Choroid plexus epithelial cell (primary cell): ENCODE measurements around the gene TRA2B.
"Not testable (repeated sequence)": the region's sequence is repeated elsewhere in the genome, so short reads cannot be mapped to it uniquely, and the experiment has no call there.

Source experiments
- DNase-seq: peaks from one replicate; pipeline ENCODE4 v3.0.0-alpha.2; 2010; ENCODE audit warnings: low read depth
- H3K4me3 ChIP-seq: 2 replicates; pipeline ENCODE4 v1.5.1; 2011; ENCODE audit warnings: low read depth, mild to moderate bottlenecking, control low read depth, low read length, moderate library complexity
- CTCF ChIP-seq: conservative IDR thresholded peaks from 2 replicates; pipeline ENCODE4 v1.5.1; 2011; ENCODE audit warnings: low read depth, mild to moderate bottlenecking, control low read depth, inconsistent platforms, low read length, moderate library complexity

TRA2B gene

GRCh38 chr3:185916042-185916833 lies 21.6 kb downstream of the TRA2B start:
- no peak for DNase-seq
- TF ChIP-seq CTCF, result no peak
- H3K4me3 ChIP-seq, result no peak overlapping the region

DNA sequence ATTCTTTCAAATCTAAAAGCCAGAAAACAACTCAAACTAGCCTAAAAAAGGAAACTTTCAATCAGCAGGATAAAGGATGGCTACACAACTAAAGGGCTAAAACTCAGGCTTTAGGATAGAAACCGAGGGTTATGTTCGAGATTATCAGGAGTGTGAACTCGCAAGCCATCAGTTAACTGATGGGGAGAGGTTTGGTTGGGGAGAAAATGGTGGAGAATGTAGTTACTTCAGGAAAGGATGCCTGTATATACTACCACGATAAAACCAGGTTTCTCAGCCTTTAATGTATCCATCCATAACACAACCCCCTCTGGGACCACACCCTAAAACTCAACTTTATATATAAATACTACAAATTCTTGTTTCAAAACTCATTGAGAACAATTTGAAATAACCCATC lies 22.2 kb downstream of the TRA2B start:
- no peak overlapping the region for H3K4me3 ChIP-seq
- no peak for TF ChIP-seq CTCF
- DNase-seq, result no peak

DNA sequence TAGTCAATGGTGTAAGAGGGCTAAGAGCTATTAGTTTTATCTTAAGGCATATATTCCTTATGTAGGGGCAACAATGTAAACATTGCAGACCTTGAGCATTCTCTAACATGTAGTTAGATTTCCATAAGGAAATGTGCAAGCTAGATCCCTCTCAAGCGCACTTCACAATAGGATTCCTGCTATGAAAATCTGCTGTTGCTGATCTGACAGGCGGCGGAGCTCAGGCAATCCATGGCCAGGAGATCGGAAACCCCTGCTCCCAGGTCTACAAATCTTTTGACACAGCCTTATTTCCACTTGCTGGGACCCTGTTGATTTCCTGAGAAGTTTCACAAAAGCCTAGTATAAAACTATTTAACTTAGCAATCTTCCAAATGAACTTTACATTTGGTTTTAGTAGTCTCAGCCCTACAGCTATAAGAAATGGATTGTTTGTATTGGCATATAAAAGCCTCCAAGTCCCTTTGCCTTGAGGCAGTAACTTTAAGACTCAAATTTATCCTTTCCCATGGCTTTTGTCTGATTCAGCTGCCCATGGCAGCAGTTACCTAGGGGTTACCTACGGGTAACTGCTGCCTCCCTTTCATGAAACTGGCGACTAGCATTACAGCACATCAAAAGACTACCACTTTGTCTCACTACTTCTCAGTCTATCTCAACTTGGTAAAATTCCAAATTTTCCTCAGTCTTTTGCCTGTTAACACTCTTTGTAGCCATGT lies 22.7 kb downstream of the TRA2B start:
- H3K4me3 ChIP-seq, result no peak overlapping the region
- TF ChIP-seq CTCF, result no peak
- no peak for DNase-seq

GRCh38 chr3:185912929-185913901 lies 24.6 kb downstream of the TRA2B start:
- no peak for TF ChIP-seq CTCF
- DNase-seq, result no peak
- H3K4me3 ChIP-seq, result no peak overlapping the region

GRCh38 chr3:185912512-185912911 lies 25.3 kb downstream of the TRA2B start:
- no peak for TF ChIP-seq CTCF
- no peak overlapping the region for H3K4me3 ChIP-seq
- no peak for DNase-seq

DNA sequence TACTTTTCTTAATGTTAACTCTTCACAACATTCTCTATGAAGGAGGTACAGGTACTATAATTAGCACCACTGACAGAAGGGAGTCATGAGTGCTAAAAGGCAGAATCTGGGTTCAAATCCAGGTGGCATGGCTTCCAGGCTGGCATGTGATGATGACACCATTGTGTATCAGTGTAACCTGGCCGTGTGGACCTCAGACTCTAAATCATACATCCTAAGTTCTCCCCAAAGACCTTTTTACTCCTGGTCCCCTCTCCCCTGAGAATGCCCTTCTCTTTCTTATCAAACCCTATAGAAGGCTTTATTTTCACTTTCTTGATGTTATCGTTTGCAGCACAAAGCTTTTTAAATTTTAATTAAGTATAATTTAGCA lies 26.8 kb downstream of the TRA2B start:
- not testable (repeated sequence) for DNase-seq, H3K4me3 ChIP-seq

- DNase-seq, H3K4me3 ChIP-seq: not testable (repeated sequence)
Measured at GRCh38 chr3:185910322-185911075, 27.3 kb downstream of the TRA2B start.

GRCh38 chr3:185909913-185910312 lies 27.9 kb downstream of the TRA2B start:
- not testable (repeated sequence) for DNase-seq, H3K4me3 ChIP-seq
